ENCODE data around the gene ZFYVE1. TPM values are rescaled to one million over a fixed set of nuclear protein-coding genes. Genes with fewer than 3 reads are reported as not detected.

ZFYVE1 gene
- total RNA-seq, 4 donors from 2014 or later, result 9.7 to 17.6 (median 14.0) TPM

DNA sequence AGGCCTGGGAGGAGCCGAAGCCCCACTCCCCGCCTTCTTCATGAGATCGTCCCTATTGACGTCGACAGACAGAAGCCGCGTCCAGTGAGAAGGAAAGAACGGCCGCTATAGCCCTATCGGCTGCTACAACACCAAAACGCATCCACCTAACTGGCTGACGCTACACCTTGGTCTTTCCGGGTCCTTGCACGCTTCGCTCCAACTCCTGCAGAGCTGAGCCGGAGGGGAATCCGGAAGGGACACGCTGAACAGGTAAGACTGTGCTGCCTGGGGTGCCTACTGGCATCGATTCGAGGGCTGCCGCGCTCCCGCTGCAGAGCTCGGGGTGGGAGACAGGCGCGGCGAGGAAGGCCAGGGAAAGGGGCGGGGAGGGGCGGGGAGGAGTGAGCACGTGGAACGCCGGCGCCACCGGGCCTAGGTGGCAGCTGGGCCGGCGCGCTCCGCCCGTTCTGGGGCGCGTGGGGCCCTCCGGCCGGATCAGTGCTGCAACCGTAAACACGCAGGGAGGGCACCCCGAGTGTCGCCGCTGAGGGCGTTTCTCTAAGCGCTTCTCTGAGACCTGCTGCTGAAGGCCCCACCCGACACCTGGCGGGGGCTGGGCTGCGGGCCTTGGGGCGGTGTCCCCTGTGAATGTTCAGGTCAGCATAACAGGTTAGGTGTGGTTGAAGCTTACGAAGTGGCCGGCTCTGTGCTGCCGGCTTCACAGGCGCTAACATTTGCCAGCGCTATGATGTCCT is 100.4 kb downstream of the ZFYVE1 start, which contains the start of gene DCAF4:
Gene DCAF4 (plus strand): TSS at position 173 of the 737 bp plus-strand sequence. CDS start 11,515 bp downstream, outside the sequence.
- DNase-seq, result peak; percentile 79
- Histone ChIP-seq H3K27me3 (no peaks in the 10 kb centered on the region), H3K27ac (peak within 1 kb of the TSS; percentile 77 to 88 (median 83)), H3K4me3 (peak within 1 kb of the TSS; percentile 63 to 83 (median 68)), H3K4me1 (peaks cover 4 to 22% (median 11%) of the 10 kb centered on the region in 3 donors), H3K9me3 (no peaks in the 10 kb centered on the region), H3K36me3 (peaks cover 0 to 11% (median 0%) of the 10 kb centered on the region in 3 donors)
- peak in 1 of 6 experiments; percentile 5 for TF ChIP-seq CTCF (IDR thresholded peaks at IDR 0.05)
- peak in 1 of 4 donors; percentile 1 for TF ChIP-seq POLR2A (IDR thresholded peaks at IDR 0.05)
- intact Hi-C loops (cut with DNase I), result no loop called here
- WGBS, 2 donors, result 0% methylated on average over 6 to 10 of the region's 59 CpGs

- Histone ChIP-seq H3K27me3 (peaks cover 0 to 2% (median 0%) of the 10 kb centered on the region in 4 donors), H3K4me3 (peak overlapping the region; percentile 63 to 83 (median 68)), H3K27ac (peak overlapping the region; percentile 77 to 88 (median 83)), H3K9me3 (no peaks in the 10 kb centered on the region), H3K4me1 (peaks cover 4 to 22% (median 11%) of the 10 kb centered on the region in 3 donors), H3K36me3 (peaks cover 0 to 11% (median 0%) of the 10 kb centered on the region in 3 donors)
- 6 to 45% methylated on average over 2 to 21 of the region's 33 CpGs for WGBS, 2 donors
- no peak for TF ChIP-seq POLR2A (IDR thresholded peaks at IDR 0.05)
- TF ChIP-seq CTCF (IDR thresholded peaks at IDR 0.05), result no peak
- DNase-seq, result no peak
- intact Hi-C loops (cut with DNase I), result no loop called here
These were observed 101.1 kb downstream of the ZFYVE1 start for GRCh38 chr14:72925815-72926291.

- no peak for TF ChIP-seq POLR2A (IDR thresholded peaks at IDR 0.05)
- no peak for TF ChIP-seq CTCF (IDR thresholded peaks at IDR 0.05)
- peaks cover 0 to 6% (median 0%) of the 10 kb centered on the region in 4 donors for H3K27me3 ChIP-seq
- DNase-seq, result no peak
- H3K4me1 ChIP-seq, result peaks cover 4 to 22% (median 11%) of the 10 kb centered on the region in 3 donors
- H3K36me3 ChIP-seq, result peaks cover 0 to 11% (median 0%) of the 10 kb centered on the region in 3 donors
- WGBS, 2 donors, result 87 to 90% methylated on average over 16 to 22 of the region's 22 CpGs
- H3K9me3 ChIP-seq, result no peaks in the 10 kb centered on the region
- H3K4me3 ChIP-seq, result peak overlapping the region in 3 of 4 donors; percentile 64 to 83 (median 71)
- H3K27ac ChIP-seq, result peak overlapping the region in 2 of 4 donors; percentile 88
- intact Hi-C loops (cut with DNase I), result no loop called here
These were observed 101.6 kb downstream of the ZFYVE1 start for GRCh38 chr14:72925171-72925759.

- Histone ChIP-seq H3K4me3 (no peak overlapping the region), H3K27ac (no peak overlapping the region), H3K36me3 (peaks cover 0 to 3% (median 0%) of the 10 kb centered on the region in 3 donors), H3K4me1 (peaks cover 4 to 22% (median 11%) of the 10 kb centered on the region in 3 donors), H3K27me3 (peaks cover 0 to 10% (median 0%) of the 10 kb centered on the region in 4 donors), H3K9me3 (no peaks in the 10 kb centered on the region)
- 38 to 69% methylated on average over 4 to 5 of the region's 5 CpGs for WGBS, 2 donors
- TF ChIP-seq POLR2A (IDR thresholded peaks at IDR 0.05) (no peak), CTCF (IDR thresholded peaks at IDR 0.05) (no peak)
- no peak for DNase-seq
- intact Hi-C loops (cut with DNase I), result no loop called here
These were observed 102.6 kb downstream of the ZFYVE1 start for GRCh38 chr14:72924337-72924736.

DNA sequence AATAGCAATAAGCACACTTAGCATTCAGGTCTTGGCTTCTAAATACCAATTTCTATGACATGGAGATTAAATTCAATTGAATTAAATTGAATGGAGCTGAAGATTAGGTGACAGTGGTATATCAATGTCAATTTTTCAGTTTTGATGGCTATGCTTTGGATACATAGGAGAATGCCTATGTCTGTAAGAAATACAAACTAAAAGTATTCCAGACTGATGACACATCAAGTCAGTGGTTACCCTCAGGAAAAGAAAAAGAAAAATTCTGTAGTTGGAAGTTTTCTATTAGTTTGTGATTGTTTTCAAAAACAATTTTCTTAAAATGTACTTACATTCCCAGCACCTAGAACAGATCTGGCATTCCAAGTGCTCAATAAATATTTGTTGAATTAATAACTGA is 105.5 kb downstream of the ZFYVE1 start:
- H3K9me3 ChIP-seq, result no peaks in the 10 kb centered on the region
- no peak for DNase-seq
- peaks cover 4 to 7% (median 6%) of the 10 kb centered on the region in 3 donors for H3K4me1 ChIP-seq
- TF ChIP-seq CTCF (IDR thresholded peaks at IDR 0.05) (no peak), POLR2A (IDR thresholded peaks at IDR 0.05) (no peak)
- H3K36me3 ChIP-seq, result no peaks in the 10 kb centered on the region
- H3K27ac ChIP-seq, result no peak overlapping the region
- intact Hi-C loops (cut with DNase I), result no loop called here
- H3K27me3 ChIP-seq, result peaks cover 0 to 15% (median 0%) of the 10 kb centered on the region in 4 donors
- H3K4me3 ChIP-seq, result no peak overlapping the region
